ENCODE results near the gene ANKRD29.
"Not testable (repeated sequence)": the region's sequence is repeated elsewhere in the genome, so short reads cannot be mapped to it uniquely, and the experiment has no call there.

ANKRD29 gene

DNA sequence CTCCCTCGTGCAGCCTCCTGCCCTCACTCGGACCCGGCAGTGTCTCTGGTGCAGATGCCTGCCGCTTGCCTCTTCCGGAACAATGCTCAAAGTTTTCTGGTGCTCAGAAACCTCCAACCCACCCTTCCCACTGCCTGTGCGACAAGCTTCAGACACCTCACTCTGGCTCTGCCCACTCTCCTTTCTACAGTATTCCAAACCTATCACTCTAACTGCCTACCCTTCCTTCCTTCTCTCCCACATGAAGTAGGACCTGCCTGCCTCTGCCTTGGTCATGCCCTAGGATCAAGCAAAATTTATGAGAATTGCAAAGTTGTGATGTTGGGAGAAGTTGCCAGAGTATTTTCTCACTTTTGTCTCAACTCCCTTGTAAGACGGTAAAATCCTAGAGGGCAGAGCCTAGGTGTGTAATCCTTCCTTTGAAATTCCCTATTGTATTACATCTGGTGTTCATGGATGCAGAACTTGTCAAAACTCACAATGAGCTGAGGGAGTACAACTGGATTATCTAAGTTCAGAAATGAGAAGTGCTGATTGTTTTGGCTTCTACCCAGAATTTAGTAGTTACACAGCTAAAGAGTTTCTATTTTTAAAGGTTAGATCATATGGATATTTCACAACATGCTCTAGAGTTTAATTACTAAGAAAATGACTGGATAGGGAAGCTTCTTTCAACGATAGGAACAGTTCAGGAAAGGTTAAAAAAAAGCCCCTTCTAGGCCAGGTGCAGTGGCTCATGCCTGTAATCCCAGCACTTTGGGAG, 83.6 kb downstream of the ANKRD29 start:
- peak; percentile 31 for DNase-seq

- DNase-seq: no peak
Observed at GRCh38 chr18:23578067-23578701, 84.5 kb downstream of the ANKRD29 start.

GRCh38 chr18:23577521-23577920, 85.2 kb downstream of the ANKRD29 start:
- not testable (repeated sequence) for DNase-seq

DNA sequence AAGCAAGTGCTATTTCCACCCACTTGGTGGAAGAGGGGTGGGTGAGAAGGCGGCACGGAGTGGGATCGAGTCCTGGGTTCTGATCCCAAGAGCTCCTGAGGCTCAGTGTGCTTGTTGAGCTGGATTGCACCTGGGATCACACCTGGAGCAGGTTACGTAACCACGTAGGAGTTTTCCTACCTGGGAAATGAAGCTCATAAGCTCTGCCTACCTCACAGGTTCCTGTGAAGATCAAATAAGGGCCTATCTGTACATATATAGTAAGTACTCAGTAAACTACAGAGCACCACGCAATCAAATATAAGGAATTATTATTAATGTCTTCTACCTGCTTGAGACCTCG, 87.4 kb downstream of the ANKRD29 start:
- DNase-seq: no peak

DNA sequence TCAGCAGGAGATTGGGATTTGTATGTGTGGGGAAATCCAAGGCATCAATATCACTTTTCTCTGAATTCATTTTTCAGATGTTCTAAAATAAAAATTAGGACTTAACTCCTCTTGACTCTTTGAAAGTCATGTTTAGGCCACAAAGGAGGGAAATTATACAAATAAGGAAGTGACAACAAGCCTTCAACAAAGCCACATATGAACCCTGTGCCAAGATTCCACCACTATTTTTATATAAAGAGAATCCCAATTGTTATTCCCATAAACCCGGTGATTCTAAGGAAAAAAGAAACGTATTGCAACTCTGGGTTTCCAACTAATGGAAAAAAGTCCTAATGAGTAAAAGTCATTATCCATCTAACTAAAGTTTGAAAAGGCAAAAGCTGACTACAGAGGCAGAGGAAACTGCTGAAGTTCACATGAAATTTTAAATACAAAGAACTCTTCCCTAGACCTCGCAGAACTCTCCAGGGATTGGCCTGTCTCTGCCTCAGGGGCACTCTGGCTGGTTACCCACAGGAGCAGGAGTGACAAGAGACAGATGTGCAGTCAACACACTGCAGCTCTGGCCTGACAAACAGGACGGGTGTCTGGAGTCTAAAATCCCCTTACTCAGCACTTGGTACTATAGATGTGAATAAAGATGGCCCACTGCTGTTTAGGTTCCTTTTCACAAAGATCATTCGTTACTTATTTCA, 88.0 kb downstream of the ANKRD29 start:
- DNase-seq: no peak

DNA sequence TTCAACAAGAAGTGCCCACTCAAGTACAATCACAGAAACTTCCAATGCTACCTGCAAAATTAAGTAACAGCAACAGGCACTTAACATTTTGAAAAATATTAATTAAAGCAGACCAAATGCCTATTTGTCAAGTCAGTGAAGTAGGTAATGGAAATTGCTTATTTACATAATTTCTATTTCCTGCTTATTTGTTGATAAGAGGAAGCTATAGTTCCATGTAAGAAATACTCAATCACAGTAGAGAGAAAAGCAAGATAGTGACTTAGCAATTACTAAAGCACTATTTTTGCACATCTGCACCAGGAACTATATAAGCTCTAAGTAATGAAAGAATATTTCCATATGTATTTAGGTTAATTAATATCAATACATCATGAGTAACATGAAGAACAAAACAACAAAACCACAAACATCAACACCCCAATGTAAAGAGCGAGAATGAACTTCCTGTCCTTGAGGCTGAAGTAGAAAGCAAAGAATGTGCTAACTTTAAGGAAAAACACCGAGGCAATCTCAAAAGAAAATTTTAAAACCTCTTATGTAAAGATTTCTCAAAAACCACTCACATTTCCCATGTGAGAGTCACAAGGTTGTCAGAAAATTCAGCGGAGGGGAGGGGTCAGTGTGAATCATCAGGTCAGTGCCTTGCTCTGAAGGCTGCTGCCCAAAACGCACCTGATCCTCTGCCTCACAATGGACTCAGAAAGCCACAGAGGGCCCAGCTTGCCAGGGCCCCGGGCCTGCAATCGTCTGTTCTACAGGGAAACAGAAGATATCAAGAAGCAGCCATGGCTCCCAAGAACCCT, 88.9 kb downstream of the ANKRD29 start:
- no peak for DNase-seq

GRCh38 chr18:23573020-23573419, 89.7 kb downstream of the ANKRD29 start:
- no peak for DNase-seq

DNA sequence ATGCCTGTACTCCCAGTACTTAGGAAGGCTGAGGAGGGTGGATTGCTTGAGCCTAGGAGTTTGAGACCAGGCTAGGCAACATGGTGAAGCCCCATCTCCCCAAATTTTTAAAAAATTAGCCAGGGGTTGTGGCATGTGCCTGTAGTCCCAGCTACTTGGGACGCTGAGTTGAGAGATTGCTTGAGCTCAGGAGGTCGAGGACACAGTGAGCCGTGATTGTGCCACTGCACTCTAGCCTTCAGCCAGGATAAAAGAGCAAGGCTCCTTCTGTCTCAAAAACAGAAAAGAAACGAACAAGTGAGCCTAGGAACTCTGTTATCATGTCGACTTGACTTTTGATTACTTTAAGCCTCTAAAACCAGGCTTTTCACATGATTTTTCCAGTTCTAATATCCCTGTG, 90.1 kb downstream of the ANKRD29 start:
- no peak for DNase-seq

- DNase-seq: no peak
Observed at GRCh38 chr18:23572012-23572411, 90.7 kb downstream of the ANKRD29 start.

GRCh38 chr18:23570912-23571504, 91.7 kb downstream of the ANKRD29 start:
- no peak for DNase-seq

GRCh38 chr18:23569299-23570063, 93.2 kb downstream of the ANKRD29 start:
- DNase-seq: no peak

- no peak for DNase-seq
Observed at GRCh38 chr18:23568281-23569138, 94.2 kb downstream of the ANKRD29 start.

GRCh38 chr18:23567671-23568070, 95.0 kb downstream of the ANKRD29 start:
- DNase-seq: no peak

- DNase-seq: no peak
Observed at GRCh38 chr18:23565916-23566547, 96.7 kb downstream of the ANKRD29 start.

DNA sequence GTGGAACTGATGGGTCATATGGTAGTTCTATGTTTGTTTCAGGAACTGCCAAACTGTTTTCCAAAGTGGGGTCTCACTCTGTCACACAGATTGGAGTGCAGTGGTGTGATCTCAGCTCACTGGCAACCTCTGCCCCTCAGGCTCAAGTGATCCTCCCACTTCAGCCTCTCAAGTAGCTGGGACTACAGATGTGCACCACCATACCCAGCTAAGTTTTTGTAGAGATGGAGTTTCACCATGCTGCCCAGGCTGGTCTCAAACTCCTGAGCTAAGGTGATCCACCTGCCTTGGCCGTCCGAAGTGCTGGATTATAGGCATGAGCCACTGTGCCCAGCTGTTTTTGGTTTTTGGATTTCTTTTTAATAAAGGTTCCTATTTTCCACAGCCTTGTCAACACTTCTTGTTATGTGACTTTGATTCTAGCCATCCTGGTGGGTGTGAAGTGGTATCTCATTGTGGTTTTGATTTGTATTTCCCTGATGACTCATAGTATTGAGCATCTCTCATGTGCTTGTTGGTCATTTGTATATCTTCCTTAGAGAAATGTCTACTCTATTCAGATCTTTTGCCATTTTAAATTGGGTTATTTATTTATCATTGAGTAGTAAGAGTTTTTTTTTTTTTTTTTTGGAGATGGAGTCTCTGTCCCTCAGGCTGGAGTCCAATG, 99.2 kb downstream of the ANKRD29 start:
- no peak for DNase-seq

DNA sequence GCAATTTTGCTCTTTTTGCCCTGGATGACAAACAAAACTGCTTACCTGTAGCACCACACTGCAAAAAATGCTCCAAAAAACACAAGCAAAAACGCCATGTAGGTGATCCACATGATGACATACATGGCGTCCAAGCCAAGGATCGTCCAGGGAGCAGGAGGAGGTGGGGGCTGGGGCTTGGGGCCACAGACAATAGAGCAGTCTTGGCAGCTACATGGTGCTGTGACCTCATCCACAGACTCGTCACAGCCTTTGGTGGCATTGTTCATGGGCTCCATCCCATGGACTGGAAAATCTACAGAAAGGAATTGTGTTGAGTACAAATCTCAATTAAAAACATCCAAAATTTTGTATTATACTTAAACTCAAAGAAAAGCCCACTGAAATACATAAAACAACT, 102.5 kb downstream of the ANKRD29 start:
- no peak for DNase-seq

GRCh38 chr18:23557511-23557910, 105.2 kb downstream of the ANKRD29 start:
- DNase-seq: not testable (repeated sequence)

DNA sequence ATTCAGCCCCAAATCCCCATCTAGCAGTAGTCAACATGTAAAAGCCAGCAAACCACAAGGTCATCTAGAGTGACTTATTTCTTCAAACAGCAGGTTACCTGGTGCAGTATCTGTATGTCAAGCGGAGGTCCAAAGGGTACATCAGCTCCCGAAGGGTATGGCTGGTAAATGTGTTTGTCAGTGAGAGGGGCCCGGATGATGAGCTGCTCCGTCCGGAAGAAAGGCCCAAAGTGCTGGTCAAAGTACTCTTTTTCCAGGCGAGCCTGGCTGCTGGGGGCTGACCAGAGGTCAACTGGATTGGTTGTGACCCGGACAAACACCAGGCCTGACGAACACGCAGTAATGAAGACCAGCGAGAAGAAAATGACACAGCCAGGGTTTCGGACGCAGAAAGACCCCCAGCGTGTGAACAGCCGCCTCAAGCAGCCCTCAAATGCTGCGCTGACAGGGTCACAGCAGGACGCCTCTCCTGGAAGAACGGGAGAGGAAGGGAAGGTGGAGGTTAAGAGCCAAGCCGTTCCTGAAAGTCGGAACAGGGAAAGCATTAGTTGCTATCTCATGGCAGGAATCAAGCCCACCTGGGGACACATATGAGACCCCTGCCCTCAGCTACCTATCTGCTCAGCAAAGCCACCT, 106.4 kb downstream of the ANKRD29 start:
- no peak for DNase-seq

DNA sequence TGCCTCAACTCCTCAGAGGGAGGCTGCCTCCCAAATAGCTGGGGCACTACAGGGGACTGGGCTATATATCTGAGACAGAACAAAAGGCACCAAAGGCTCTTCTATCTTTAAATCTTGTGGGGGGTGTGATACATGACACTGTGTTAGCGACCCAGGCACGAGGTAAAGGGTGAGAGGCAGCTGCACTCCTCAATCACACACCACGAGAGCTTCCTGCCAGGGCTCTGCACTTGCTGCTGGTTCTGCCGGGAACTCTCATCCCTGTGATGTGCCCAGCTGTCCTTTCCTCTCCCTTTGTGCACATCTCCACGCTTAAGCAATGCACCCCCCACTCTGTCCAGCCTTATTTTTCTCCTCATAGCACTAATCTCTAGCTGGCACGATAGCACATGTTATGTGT, 108.8 kb downstream of the ANKRD29 start:
- DNase-seq: no peak

DNA sequence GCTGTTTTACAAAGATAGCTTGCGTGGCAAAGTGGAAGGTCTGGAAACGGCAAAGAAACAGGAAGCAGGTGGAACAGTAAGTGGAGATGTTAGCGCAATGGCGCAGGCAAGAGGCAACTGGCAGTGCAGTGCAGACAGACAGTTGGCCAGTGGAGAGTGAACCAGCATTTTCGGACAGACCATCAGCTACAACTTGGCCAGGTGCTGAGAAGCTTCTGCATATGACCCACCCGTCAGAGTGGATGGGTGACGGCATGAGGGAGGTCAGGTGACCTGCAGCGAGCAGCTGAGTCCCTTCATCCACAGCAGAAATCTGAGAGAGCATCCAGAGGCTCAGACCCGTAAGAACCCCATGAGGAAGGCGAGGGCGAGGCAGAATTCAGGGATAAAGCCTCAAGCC, 110.2 kb downstream of the ANKRD29 start:
- DNase-seq: no peak
